Liver (tissue), 9 donors: ENCODE data around the gene CLTC. TPM values are rescaled to one million over a fixed set of nuclear protein-coding genes. Genes with fewer than 3 reads are reported as not detected.
"Not testable (repeated sequence)": the region's sequence is repeated elsewhere in the genome, so short reads cannot be mapped to it uniquely, and the experiment has no call there.

Source experiments
- DNase-seq: peaks from one replicate; pipeline ENCODE4 v3.0.0-alpha.2; 2017; ENCODE audit warnings: low spot score
- H3K27ac ChIP-seq, 2 donors: one replicate each; pipeline ENCODE4 v1.7.0; 2013; ENCODE audit warnings: inconsistent platforms in 2 of 2, low read length in 2 of 2, control low read depth in 1 of 2, low read depth in 1 of 2, mild to moderate bottlenecking in 1 of 2
- H3K27me3 ChIP-seq, 4 donors: one replicate each; pipeline versions ENCODE4 v1.6.1 to v1.7.0; 2013; ENCODE audit warnings: low read length in 3 of 4, inconsistent platforms in 1 of 4, mild to moderate bottlenecking in 1 of 4, moderate library complexity in 1 of 4; ENCODE audit not compliant: control insufficient read depth in 4 of 4, insufficient read depth in 4 of 4
- H3K36me3 ChIP-seq, 4 donors: one replicate each; pipeline versions ENCODE4 v1.6.1 to v1.7.0; 2013; ENCODE audit warnings: low read length in 3 of 4, mild to moderate bottlenecking in 3 of 4, low read depth in 1 of 4, moderate library complexity in 1 of 4; ENCODE audit not compliant: control insufficient read depth in 4 of 4, insufficient read depth in 3 of 4
- H3K4me1 ChIP-seq, 4 donors: one replicate each; pipeline versions ENCODE4 v1.6.1 to v1.7.0; 2013; ENCODE audit warnings: low read length in 3 of 4, mild to moderate bottlenecking in 3 of 4, moderate library complexity in 1 of 4; ENCODE audit not compliant: control insufficient read depth in 4 of 4, insufficient read depth in 4 of 4
- H3K4me3 ChIP-seq, 3 donors: one replicate each; pipeline versions ENCODE4 v1.6.1 to v1.7.0; 2013; ENCODE audit warnings: low read length in 3 of 3, control low read depth in 1 of 3, low read depth in 1 of 3, mild to moderate bottlenecking in 1 of 3
- H3K9ac ChIP-seq, 2 donors: one replicate each; pipeline ENCODE4 v1.7.0; 2013; ENCODE audit warnings: low read length in 2 of 2, mild to moderate bottlenecking in 2 of 2, moderate library complexity in 2 of 2, control low read depth in 1 of 2, low read depth in 1 of 2
- H3K9me3 ChIP-seq, 4 donors: one replicate each; pipeline versions ENCODE4 v1.6.1 to v1.7.0; 2013; ENCODE audit warnings: low read length in 3 of 4; ENCODE audit not compliant: control insufficient read depth in 4 of 4
- CTCF ChIP-seq: fragments of 150-350 bp; IDR thresholded peaks from 2 replicates; pipeline ENCODE4 v1.5.1; 2017; ENCODE audit warnings: improper control_type of control experiment, low read depth, low read length; ENCODE audit not compliant: missing input control
- FOXA2 ChIP-seq: IDR thresholded peaks from 2 replicates; pipeline ENCODE4 v1.6.1; 2016; ENCODE audit warnings: antibody characterized with exemption
- HNF4G ChIP-seq: IDR thresholded peaks from 2 replicates; pipeline ENCODE4 v1.6.1; 2016; ENCODE audit warnings: antibody characterized with exemption
- JUND ChIP-seq, 2 donors: IDR thresholded peaks; 2 replicates each; pipeline ENCODE4 v1.6.1; 2016; ENCODE audit warnings: antibody characterized with exemption in 2 of 2
- MAX ChIP-seq: IDR thresholded peaks from 2 replicates; pipeline ENCODE4 v1.6.1; 2016; ENCODE audit warnings: antibody characterized with exemption
- NR2F2 ChIP-seq: IDR thresholded peaks from 2 replicates; pipeline ENCODE4 v1.6.1; 2016; ENCODE audit warnings: antibody characterized with exemption
- RAD21 ChIP-seq, 2 donors: IDR thresholded peaks; 2 replicates each; pipeline ENCODE4 v1.6.1; 2016; ENCODE audit warnings: antibody characterized with exemption in 2 of 2, mild to moderate bottlenecking in 2 of 2
- REST ChIP-seq: IDR thresholded peaks from 2 replicates; pipeline ENCODE4 v1.6.1; 2016; ENCODE audit warnings: antibody characterized with exemption, mild to moderate bottlenecking
- SP1 ChIP-seq: IDR thresholded peaks from 2 replicates; pipeline ENCODE4 v1.6.1; 2018; ENCODE audit warnings: antibody characterized with exemption, mild to moderate bottlenecking
- YY1 ChIP-seq: IDR thresholded peaks from 2 replicates; pipeline ENCODE4 v1.6.1; 2016; ENCODE audit warnings: antibody characterized with exemption, mild to moderate bottlenecking
- WGBS: extraction: QIAGEN DNeasy Blood & Tissue Kit; methylation state at CpG from one replicate; pipeline ENCODE4 v1.1.7; 2013; 5-methylcytosine and 5-hydroxymethylcytosine counted together
- polyA plus RNA-seq, 2 donors: library from polyadenylated mRNA; stranded (reverse) in 1 of 2; unstranded in 1 of 2; fragments of 200-250 nt in 1 of 2; fragments of >200 nt in 1 of 2; fragmentation: Nextera tagmentation in 1 of 2; extraction: Ambion mirVana in 1 of 2; gene quantifications; one replicate each; pipeline versions ENCODE4 v1.2.1 to v1.2.3, GENCODE V29; 2013 to 2015
- total RNA-seq, 2 donors: library from RNA; depleted of rRNA; stranded (reverse); fragments of >200 nt; gene quantifications; one replicate each; pipeline ENCODE4 v1.2.3, GENCODE V29; 2014
- donor health status: healthy.
- donor health status: healthy.
- donor health status: healthy.
- donor health status: healthy.
- donor health status: healthy.

The CLTC gene
- total and polyA plus RNA-seq, 4 donors = 59.9 to 282 (median 172) TPM

GRCh38 chr17:59572301-59572924 is 47.3 kb upstream of the CLTC start:
- H3K27me3 ChIP-seq = no peaks in the 10 kb centered on the region
- H3K36me3 ChIP-seq = peaks cover 0 to 7% (median 4%) of the 10 kb centered on the region in 4 donors
- H3K4me1 ChIP-seq = no peaks in the 10 kb centered on the region
- no peak for DNase-seq
- H3K9ac ChIP-seq = no peak overlapping the region
- 92% methylated on average over 10 of the region's 10 CpGs for WGBS
- H3K27ac ChIP-seq = no peak overlapping the region
- no peaks in the 10 kb centered on the region for H3K9me3 ChIP-seq
- no peak for TF ChIP-seq RAD21 (IDR thresholded peaks at IDR 0.05)
- no peak for TF ChIP-seq JUND (IDR thresholded peaks at IDR 0.05)
- TF ChIP-seq YY1 = no peak
- TF ChIP-seq REST = no peak
- no peak for TF ChIP-seq NR2F2
- TF ChIP-seq MAX = no peak
- no peak for TF ChIP-seq CTCF
- no peak for TF ChIP-seq HNF4G
- no peak for TF ChIP-seq SP1
- no peak for TF ChIP-seq FOXA2
- H3K4me3 ChIP-seq = no peak overlapping the region

GRCh38 chr17:59584168-59584567 is 35.5 kb upstream of the CLTC start:
- H3K36me3 ChIP-seq, H3K27ac ChIP-seq, DNase-seq, H3K9me3 ChIP-seq, H3K9ac ChIP-seq, H3K4me3 ChIP-seq, H3K4me1 ChIP-seq, H3K27me3 ChIP-seq: not testable (repeated sequence)
- WGBS = no CpG with 5 or more reads among the region's 1 CpG

- DNase-seq = no peak
- Histone ChIP-seq H3K4me3 (no peak overlapping the region), H3K36me3 (peaks cover 3 to 14% (median 10%) of the 10 kb centered on the region in 4 donors), H3K4me1 (no peaks in the 10 kb centered on the region), H3K27ac (no peak overlapping the region), H3K27me3 (no peaks in the 10 kb centered on the region), H3K9ac (no peak overlapping the region), H3K9me3 (no peaks in the 10 kb centered on the region)
- TF ChIP-seq HNF4G = no peak
Measured at GRCh38 chr17:59600169-59600568, 19.5 kb upstream of the CLTC start.
